IPS-18a (cell line): ENCODE measurements around the gene SAC3D1.

Experiments
- H3K27ac ChIP-seq: one replicate; pipeline ENCODE4 v1.5.1; 2013; ENCODE audit warnings: low read length
- H3K27me3 ChIP-seq: one replicate; pipeline ENCODE4 v1.6.1; 2013; ENCODE audit warnings: mild to moderate bottlenecking, low read length; ENCODE audit not compliant: control insufficient read depth, insufficient read depth
- H3K36me3 ChIP-seq: one replicate; pipeline ENCODE4 v1.6.1; 2013; ENCODE audit warnings: low read depth, low read length; ENCODE audit not compliant: control insufficient read depth
- H3K4me1 ChIP-seq: one replicate; pipeline ENCODE4 v1.6.1; 2013; ENCODE audit warnings: low read depth, low read length; ENCODE audit not compliant: control insufficient read depth
- H3K4me3 ChIP-seq: one replicate; pipeline ENCODE4 v1.5.1; 2013; ENCODE audit warnings: low read length
- H3K9ac ChIP-seq: one replicate; pipeline ENCODE4 v1.6.1; 2013; ENCODE audit warnings: mild to moderate bottlenecking, low read length, moderate library complexity
- H3K9me3 ChIP-seq: one replicate; pipeline ENCODE4 v1.6.1; 2013; ENCODE audit warnings: low read depth, low read length; ENCODE audit not compliant: control insufficient read depth

The SAC3D1 gene

GRCh38 chr11:65051398-65051858 lies 10.4 kb downstream of the SAC3D1 start:
- Histone ChIP-seq H3K36me3 (no peaks in the 10 kb centered on the region), H3K27ac (no peak overlapping the region)

GRCh38 chr11:65053827-65054508 lies 13.0 kb downstream of the SAC3D1 start:
- H3K4me3 ChIP-seq = no peak overlapping the region
- H3K36me3 ChIP-seq = no peaks in the 10 kb centered on the region
- no peak overlapping the region for H3K27ac ChIP-seq
- no peaks in the 10 kb centered on the region for H3K4me1 ChIP-seq
- H3K9ac ChIP-seq = no peak overlapping the region
- H3K9me3 ChIP-seq = no peaks in the 10 kb centered on the region
- H3K27me3 ChIP-seq = no peaks in the 10 kb centered on the region

More at GRCh38 chr11:65051398-65051858, 10.4 kb downstream of the SAC3D1 start:
- H3K9me3 ChIP-seq = no peaks in the 10 kb centered on the region
- H3K4me3 ChIP-seq = no peak overlapping the region
- no peaks in the 10 kb centered on the region for H3K27me3 ChIP-seq
- no peaks in the 10 kb centered on the region for H3K4me1 ChIP-seq
- H3K9ac ChIP-seq = no peak overlapping the region

GRCh38 chr11:65055538-65055937 lies 14.5 kb downstream of the SAC3D1 start:
- H3K27ac ChIP-seq = no peak overlapping the region
- no peaks in the 10 kb centered on the region for H3K4me1 ChIP-seq
- H3K4me3 ChIP-seq = no peak overlapping the region
- no peaks in the 10 kb centered on the region for H3K36me3 ChIP-seq
- H3K9me3 ChIP-seq = no peaks in the 10 kb centered on the region
- H3K27me3 ChIP-seq = no peaks in the 10 kb centered on the region
- H3K9ac ChIP-seq = no peak overlapping the region

GRCh38 chr11:65056999-65057398 lies 16.0 kb downstream of the SAC3D1 start:
- Histone ChIP-seq H3K4me1 (no peaks in the 10 kb centered on the region), H3K27ac (no peak overlapping the region), H3K4me3 (no peak overlapping the region), H3K9ac (no peak overlapping the region), H3K36me3 (no peaks in the 10 kb centered on the region), H3K9me3 (no peaks in the 10 kb centered on the region), H3K27me3 (no peaks in the 10 kb centered on the region)

- Histone ChIP-seq H3K9ac (no peak overlapping the region), H3K4me3 (no peak overlapping the region), H3K9me3 (no peaks in the 10 kb centered on the region), H3K4me1 (no peaks in the 10 kb centered on the region), H3K36me3 (no peaks in the 10 kb centered on the region), H3K27me3 (no peaks in the 10 kb centered on the region), H3K27ac (no peak overlapping the region)
These were observed 16.5 kb downstream of the SAC3D1 start for GRCh38 chr11:65057526-65057925.

- Histone ChIP-seq H3K27ac (no peak overlapping the region), H3K9me3 (no peaks in the 10 kb centered on the region), H3K4me3 (no peak overlapping the region), H3K27me3 (no peaks in the 10 kb centered on the region), H3K9ac (no peak overlapping the region), H3K36me3 (no peaks in the 10 kb centered on the region), H3K4me1 (no peaks in the 10 kb centered on the region)
These were observed 17.0 kb downstream of the SAC3D1 start for GRCh38 chr11:65058012-65058411.

GRCh38 chr11:65058419-65059054 lies 17.5 kb downstream of the SAC3D1 start, which contains the start of gene NAALADL1:
TSS of gene NAALADL1 (minus strand) at chr11:65058553. CDS start at chr11:65058521, 32 bp downstream.
- Histone ChIP-seq H3K27ac (no peak within 1 kb of the TSS), H3K36me3 (no peaks in the 10 kb centered on the region), H3K9ac (no peak within 1 kb of the TSS), H3K4me1 (no peaks in the 10 kb centered on the region), H3K9me3 (no peaks in the 10 kb centered on the region), H3K27me3 (no peaks in the 10 kb centered on the region), H3K4me3 (no peak within 1 kb of the TSS)

- H3K27ac ChIP-seq = no peak overlapping the region
- H3K36me3 ChIP-seq = no peaks in the 10 kb centered on the region
- no peaks in the 10 kb centered on the region for H3K27me3 ChIP-seq
- H3K4me3 ChIP-seq = no peak overlapping the region
- no peaks in the 10 kb centered on the region for H3K4me1 ChIP-seq
- no peaks in the 10 kb centered on the region for H3K9me3 ChIP-seq
- H3K9ac ChIP-seq = no peak overlapping the region
These were observed 18.5 kb downstream of the SAC3D1 start for GRCh38 chr11:65059523-65059922.

- H3K9me3 ChIP-seq = no peaks in the 10 kb centered on the region
- H3K36me3 ChIP-seq = no peaks in the 10 kb centered on the region
- no peak overlapping the region for H3K9ac ChIP-seq
- H3K4me3 ChIP-seq = no peak overlapping the region
- H3K4me1 ChIP-seq = no peaks in the 10 kb centered on the region
- H3K27me3 ChIP-seq = no peaks in the 10 kb centered on the region
- H3K27ac ChIP-seq = no peak overlapping the region
These were observed 19.2 kb downstream of the SAC3D1 start for GRCh38 chr11:65059959-65060824.

GRCh38 chr11:65060913-65061408 lies 20.0 kb downstream of the SAC3D1 start:
- no peak overlapping the region for H3K27ac ChIP-seq
- H3K9ac ChIP-seq = no peak overlapping the region
- H3K4me1 ChIP-seq = peaks cover under 1% of the 10 kb centered on the region
- H3K9me3 ChIP-seq = no peaks in the 10 kb centered on the region
- no peaks in the 10 kb centered on the region for H3K36me3 ChIP-seq
- no peaks in the 10 kb centered on the region for H3K27me3 ChIP-seq
- H3K4me3 ChIP-seq = no peak overlapping the region

- Histone ChIP-seq H3K9me3 (no peaks in the 10 kb centered on the region), H3K36me3 (no peaks in the 10 kb centered on the region), H3K4me3 (no peak overlapping the region), H3K9ac (no peak overlapping the region), H3K27ac (no peak overlapping the region), H3K27me3 (no peaks in the 10 kb centered on the region), H3K4me1 (peaks cover 16% of the 10 kb centered on the region)
These were observed 22.5 kb downstream of the SAC3D1 start for GRCh38 chr11:65063532-65063931.
